ENCODE measurements around the gene ASH1L. TPM values are rescaled to one million over a fixed set of nuclear protein-coding genes. Genes with fewer than 3 reads are reported as not detected.
A peak's percentile ranks its signal among the peaks of the same experiment; 100 is the strongest.

Gene ASH1L
- total and polyA plus RNA-seq, 9 of the 15 experiments (the other 6 are each of a cell fraction or from before 2014, with no cell fraction given): 2.0 to 23.3 (median 14.6) TPM

GRCh38 chr1:155287987-155288543, 274.5 kb downstream of the ASH1L start:
- ChIA-PET POLR2A (interaction anchor here (0.8 to 1.7 kb wide), 4 partner anchors 10 to 22 kb away, joined by 3 to 7 read pairs (median 4); partner anchors contain the start of gene PKLR), CTCF (ENCODE audit: low intra/inter-chr PET ratio) (no interaction called here)
- H3K27ac ChIP-seq (ENCODE audit: extremely low read depth, low read depth, low read length): no peak overlapping the region
- no peak overlapping the region for H2AFZ ChIP-seq (ENCODE audit: low read depth, low read length)
- no peak for DNase-seq (ENCODE audit: extremely low read depth in 1 of 4, low spot score in 3 of 4)
- intact Hi-C loops (cut with micrococcal nuclease) (no loop called here), in situ Hi-C loops (cut with MboI) (no loop called here)
- H4K20me1 ChIP-seq (replicated peaks; ENCODE audit: control insufficient read depth, insufficient read depth, low read length): no peaks in the 10 kb centered on the region; the same call in 1 of the 2 replicates
- no peak; the same call in 2 of the 3 replicates for ATAC-seq
- FAIRE-seq: no peak
- no peaks in the 10 kb centered on the region for H3K9me1 ChIP-seq (ENCODE audit: control insufficient read depth, insufficient read depth, low read length)
- no peak overlapping the region for H3K4me3 ChIP-seq
- no peaks in the 10 kb centered on the region for H3K9me3 ChIP-seq (replicated peaks; ENCODE audit: control insufficient read depth, insufficient read depth, low read depth, low read length)
- H3K9ac ChIP-seq (ENCODE audit: insufficient read depth in 1 of 2, low read depth in 2 of 2, low read length in 2 of 2): peak overlapping the region in 1 of 2 experiments; percentile 66; a peak in 2 of 4 replicates
- peaks cover 0 to 29% of the 10 kb centered on the region in 2 experiments; a peak in 3 of 5 replicates for H3K4me1 ChIP-seq (replicated peaks in 1 of 2; ENCODE audit: control insufficient read depth in 2 of 2, insufficient read depth in 2 of 2, low read length in 2 of 2)
- no TSS peak for BruUV-seq (replicated peaks)
- H3K27me3 ChIP-seq (ENCODE audit: control insufficient read depth in 2 of 2, insufficient read depth in 2 of 2, low read length in 2 of 2): no peaks in the 10 kb centered on the region
- H3K4me2 ChIP-seq (ENCODE audit: insufficient read depth, low read length): no peak overlapping the region
- WGBS (ENCODE audit: insufficient coverage, low coverage, missing lambda C conversion rate): 86% methylated on average over 18 of the region's 21 CpGs
- H3K36me3 ChIP-seq (ENCODE audit: control insufficient read depth, insufficient read depth, low read length): peaks cover 38% of the 10 kb centered on the region; the same call in 2 of the 3 replicates
- TF ChIP-seq HNRNPL (IDR thresholded peaks at IDR 0.05; ENCODE audit: low read depth, low read length) (0 out of 2 replicates have a peak, but pooled peaks have one; percentile 30), ELF2 (CRISPR knock-in tag; IDR thresholded peaks at IDR 0.05) (no peak), ZBTB33 (CRISPR knock-in tag; IDR thresholded peaks at IDR 0.05) (peak; percentile 67), RBFOX2 (IDR thresholded peaks at IDR 0.05; ENCODE audit: low read depth, low read length) (peak; percentile 58), EWSR1 (IDR thresholded peaks at IDR 0.05; ENCODE audit: borderline replicate concordance, low read depth, partially characterized antibody) (peak; percentile 8), POLR2G (IDR thresholded peaks at IDR 0.05; ENCODE audit: low read depth, low read length) (peak; percentile 73)
- no peaks in the 10 kb centered on the region for H3K79me2 ChIP-seq (ENCODE audit: control insufficient read depth, insufficient read depth, low read length)
